GM19193 (cell line): ENCODE data around the gene ALLC.

Source experiments
- POLR2A ChIP-seq: IDR thresholded peaks from 4 replicates; pipeline ENCODE4 v1.6.1; 2011; ENCODE audit not compliant: insufficient read depth, insufficient read length; ENCODE audit errors: extremely low read depth

ALLC gene

GRCh38 chr2:3646446-3646845 is 11.6 kb upstream of the ALLC start:
- TF ChIP-seq POLR2A: no peak

DNA sequence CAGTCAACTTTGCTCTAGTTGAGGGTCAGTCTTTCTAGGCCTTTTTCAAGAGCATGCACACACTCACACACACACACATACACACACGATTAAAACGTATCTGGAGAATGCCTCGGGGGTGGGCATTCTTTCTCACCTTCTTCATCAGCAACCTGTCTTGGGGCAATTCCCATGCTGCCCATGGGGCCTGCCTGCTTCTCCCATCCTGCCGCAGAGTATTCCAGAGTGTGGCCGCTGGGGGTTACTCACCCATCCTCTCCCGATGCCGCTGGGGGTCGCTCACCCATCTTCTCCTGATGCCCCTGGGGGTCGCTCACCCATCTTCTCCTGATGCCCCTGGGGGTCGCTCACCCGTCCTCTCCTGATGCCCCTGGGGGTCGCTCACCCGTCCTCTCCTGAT is 10.8 kb upstream of the ALLC start:
- TF ChIP-seq POLR2A: no peak

DNA sequence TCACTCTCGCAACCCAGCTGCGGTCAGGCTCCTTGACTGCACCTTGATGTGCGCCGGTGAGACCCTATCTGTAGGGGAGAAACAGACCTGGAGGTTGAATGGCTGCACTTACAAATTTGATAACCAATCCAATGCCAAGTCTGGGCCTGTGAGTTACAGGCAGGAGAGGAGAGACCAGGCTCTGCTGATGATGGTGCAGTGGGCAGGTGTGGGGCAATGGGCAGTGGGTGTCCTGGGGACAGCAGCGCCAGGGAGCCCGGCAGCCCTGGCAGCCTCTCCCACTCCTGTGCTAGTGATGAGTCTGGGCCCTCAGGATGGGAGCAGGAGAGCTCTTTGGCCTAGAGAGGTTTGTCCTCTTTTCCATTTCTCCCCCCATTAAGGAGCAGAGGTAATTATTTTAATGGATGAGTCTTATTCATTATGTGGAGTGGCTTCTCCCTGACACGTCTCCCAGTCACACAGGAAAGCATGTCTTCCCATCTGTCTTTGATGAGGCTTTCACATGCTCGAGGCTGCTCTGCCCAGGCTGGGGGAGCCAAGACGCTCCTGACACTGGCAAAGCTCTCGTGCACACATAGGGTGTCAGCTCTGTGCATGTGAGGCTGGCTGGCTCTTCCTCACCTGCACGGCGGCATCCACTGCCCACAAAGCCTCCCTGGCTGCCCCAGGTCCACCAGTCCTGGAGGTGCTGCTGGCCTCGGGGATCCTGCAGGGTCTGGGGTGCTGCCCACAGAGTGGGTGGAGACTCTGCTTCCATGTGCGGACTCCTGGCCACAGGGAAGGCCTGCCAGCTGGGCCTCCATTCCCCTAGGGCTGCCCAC is 10.0 kb upstream of the ALLC start:
- no peak for TF ChIP-seq POLR2A

GRCh38 chr2:3648652-3649177 is 9.3 kb upstream of the ALLC start:
- no peak for TF ChIP-seq POLR2A

GRCh38 chr2:3649581-3649980 is 8.4 kb upstream of the ALLC start:
- TF ChIP-seq POLR2A: no peak

DNA sequence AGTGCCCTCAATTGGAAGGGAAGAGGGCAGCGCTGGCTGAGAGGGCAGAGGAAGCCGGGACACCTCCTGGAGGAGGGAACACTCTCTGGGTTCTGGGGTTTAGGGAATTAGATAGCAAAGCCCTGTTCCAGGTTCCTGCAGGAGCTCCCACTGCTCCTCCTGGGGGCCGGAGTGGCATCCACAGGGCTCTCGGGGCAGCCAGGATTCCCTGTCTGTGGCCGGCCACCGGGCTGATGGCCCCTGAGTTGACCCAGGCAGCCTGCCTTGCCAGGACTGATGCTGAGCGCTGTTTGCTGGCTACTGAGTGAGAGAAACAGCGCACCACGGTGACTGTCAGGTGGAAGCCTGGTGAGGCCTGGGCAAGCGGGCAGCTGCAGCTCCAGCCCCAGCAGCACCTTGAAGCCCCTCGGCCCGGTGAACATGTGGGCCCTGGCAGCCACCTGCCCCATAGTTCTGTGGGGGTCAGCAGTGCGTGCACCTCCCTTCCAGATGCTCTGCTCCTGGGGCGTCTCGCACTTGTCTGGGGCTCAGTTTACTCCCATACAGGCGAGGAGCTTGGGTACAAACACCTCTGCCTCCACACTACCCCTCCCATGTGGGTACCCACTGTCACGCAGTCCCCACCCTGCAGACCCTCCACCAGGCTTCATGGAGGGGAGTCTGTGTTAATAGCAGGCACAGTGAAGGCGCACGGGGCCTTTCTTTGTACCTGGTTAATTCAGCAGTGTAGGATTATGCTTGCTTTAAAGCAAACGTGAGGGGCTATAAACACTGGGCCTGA is 7.7 kb upstream of the ALLC start:
- TF ChIP-seq POLR2A: no peak

DNA sequence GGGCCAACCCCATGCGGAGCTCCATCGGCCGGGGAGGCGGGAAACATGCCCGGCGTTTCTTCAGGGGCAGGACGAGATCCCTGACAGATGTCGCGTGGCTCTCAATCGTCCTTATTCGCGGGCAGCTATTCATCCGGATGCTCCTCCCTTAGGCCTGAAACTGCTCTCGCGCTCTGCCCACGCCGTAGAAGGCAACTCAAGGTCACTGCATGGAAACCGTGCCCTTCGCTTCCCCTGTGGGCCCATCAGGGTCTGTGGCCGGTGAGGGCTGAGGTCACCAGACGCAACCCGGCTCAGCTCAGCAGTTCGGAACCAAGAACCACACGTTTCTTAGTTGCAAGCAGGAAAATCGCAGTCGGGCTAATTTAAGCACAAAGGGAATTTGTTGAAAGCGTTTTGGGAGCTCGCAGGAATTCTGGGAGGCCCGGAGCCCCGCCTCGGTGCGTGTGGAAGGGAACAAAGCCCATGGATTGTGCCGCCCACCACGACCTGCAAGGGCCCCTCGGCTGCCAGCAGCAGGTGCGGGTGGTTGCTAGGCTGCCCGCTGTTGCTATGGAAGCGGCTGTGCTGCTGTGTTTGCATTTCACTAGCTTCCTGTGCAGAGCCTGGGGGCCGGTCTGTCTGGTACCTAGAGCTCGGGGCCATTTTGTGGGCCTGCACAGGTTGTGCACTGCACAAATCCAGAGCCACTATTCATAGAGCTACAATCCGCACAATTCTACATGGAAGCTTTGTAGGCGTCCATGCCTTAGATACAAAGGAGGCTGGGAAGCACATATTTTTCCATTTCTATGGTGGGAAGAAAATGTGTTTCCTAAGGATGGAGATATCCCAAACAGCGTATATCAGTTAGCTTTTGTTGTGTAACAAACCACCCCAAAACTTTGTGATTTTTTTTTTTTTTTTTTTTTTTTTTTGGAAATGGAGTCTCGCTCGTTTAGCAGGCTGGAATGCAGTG is 6.0 kb upstream of the ALLC start:
- TF ChIP-seq POLR2A: no peak

DNA sequence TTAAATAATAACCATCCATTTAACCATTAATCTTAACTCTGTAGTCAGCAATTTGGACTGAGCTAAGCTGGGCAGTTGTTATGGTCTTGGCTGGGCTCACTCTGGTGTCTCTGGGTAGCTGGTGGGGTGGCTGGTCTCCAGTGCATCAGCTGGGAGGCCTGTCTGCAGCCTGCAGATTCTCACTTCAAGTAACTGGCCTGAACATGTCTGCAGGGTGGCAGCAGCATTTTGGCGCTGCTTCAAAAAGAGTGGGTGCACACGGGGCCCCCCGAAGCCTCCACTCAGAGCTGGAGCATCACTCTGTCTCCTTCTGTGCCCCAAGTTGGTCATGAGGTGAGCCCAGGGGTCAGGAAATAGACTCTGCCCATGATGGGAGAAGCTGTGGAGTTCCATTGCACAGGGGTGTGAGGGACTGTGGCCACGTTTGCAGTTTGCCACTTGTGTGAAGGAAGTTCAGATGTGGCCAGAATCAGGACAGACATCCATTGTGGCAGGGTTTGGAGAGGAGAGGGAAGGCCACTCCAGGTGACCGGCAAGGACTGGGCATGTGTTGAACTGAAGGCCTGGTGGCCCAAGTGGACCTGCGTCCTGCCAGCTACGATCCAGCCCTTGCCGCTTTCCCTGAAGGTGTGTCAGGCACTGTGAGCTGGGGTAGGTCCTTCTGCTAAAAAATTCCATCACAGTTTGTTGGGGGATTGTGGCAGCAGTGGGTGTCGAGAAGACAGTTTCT is 4.9 kb upstream of the ALLC start:
- no peak for TF ChIP-seq POLR2A

DNA sequence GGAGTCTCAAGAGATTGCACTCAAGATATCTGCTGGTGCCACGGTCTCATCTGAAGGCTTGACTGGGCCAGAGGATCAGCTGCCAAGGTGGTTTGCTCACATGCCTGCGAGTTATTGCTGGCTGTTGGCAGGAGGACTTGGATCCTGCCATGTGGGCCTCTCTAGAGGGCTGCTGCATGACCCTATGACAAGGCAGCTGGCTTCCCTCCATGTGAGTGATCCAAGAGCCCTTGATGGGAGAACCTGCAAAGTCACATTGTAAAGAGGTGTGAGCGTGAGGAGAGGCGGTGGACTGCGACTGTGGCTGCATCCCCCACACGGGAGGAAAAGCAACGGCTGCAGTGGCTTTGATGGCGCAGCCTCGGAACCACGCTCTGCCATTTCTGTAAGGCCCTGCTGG is 4.0 kb upstream of the ALLC start:
- TF ChIP-seq POLR2A: no peak

GRCh38 chr2:3654531-3655225 is 3.3 kb upstream of the ALLC start:
- TF ChIP-seq POLR2A: no peak

DNA sequence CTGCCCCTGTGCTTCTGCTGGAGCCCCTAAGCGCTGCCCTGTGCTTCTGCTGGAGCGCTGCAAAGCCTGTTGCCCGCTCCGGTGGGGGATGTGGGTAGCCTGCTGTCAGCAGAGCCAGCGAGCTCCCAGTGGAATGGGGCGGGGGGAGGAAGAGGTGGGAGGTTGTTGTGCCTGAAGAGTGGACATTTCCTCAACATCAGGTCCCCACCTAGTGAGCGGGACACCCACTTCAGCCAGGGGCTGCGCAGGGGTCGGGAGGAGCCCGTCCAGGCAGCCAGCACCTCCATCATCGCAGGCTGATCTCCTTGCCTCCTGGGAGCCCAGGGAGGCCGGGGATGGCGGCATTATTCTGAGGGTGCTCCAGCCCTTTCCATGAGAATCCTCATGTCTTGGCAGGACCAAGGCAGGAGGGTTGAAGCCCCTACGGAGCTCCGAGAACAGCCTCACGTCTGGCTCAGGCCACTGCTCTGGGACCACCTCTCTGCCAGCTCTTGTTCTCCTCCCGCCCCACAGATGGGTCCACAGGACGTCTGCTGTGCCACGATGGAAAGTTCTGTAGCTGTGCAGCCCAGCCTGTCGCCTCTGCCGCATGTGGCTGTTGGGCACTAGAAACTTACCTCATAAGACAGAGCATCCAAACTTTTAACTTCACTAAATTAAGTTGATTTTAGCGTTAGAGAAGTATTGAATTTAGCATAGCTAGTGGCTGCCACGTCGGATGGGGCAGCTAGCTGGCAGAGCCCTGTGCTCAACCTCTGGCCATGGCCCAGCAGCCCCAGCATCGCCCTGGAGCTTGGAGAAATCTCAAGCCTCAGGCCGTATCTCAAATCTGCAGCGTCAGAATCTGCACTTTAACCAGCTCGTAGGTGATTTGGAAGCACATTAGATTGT is 1.9 kb upstream of the ALLC start:
- no peak for TF ChIP-seq POLR2A
